ENCODE data around the gene VPS41.

Gene VPS41

GRCh38 chr7:38820571-38820970 is 88.4 kb downstream of the VPS41 start:
- Histone ChIP-seq H3K27ac (ENCODE audit: extremely low read depth, low read depth, low read length) (no peak overlapping the region), H3K36me3 (ENCODE audit: control insufficient read depth in 2 of 2, insufficient read depth in 1 of 2, low read length in 2 of 2) (no peaks in the 10 kb centered on the region), H3K4me3 (ENCODE audit: low read depth, low read length) (no peak overlapping the region), H3K9me3 (ENCODE audit: control insufficient read depth, insufficient read depth, low read depth, low read length) (no peaks in the 10 kb centered on the region), H3K4me1 (ENCODE audit: control insufficient read depth, insufficient read depth, low read length) (no peaks in the 10 kb centered on the region)
- POLR2A ChIA-PET = no interaction called here
- no peak for TF ChIP-seq ZNF791 (tag by site-specific recombination; IDR thresholded peaks at IDR 0.05)
- no peak for TF ChIP-seq ZBTB48 (tag by site-specific recombination; IDR thresholded peaks at IDR 0.05)
- TF ChIP-seq ZBTB6 (tag by site-specific recombination; IDR thresholded peaks at IDR 0.05) = no peak
- TF ChIP-seq ZNF830 (tag by site-specific recombination; IDR thresholded peaks at IDR 0.05; ENCODE audit: low read depth) = no peak
- no peak for TF ChIP-seq BCL11A (tag by site-specific recombination; IDR thresholded peaks at IDR 0.05; ENCODE audit: low read depth)
- TF ChIP-seq, protein P1, sequence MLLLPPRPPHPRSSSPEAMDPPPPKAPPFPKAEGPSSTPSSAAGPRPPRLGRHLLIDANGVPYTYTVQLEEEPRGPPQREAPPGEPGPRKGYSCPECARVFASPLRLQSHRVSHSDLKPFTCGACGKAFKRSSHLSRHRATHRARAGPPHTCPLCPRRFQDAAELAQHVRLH (tag by site-specific recombination; IDR thresholded peaks at IDR 0.05) = no peak
- no peak for TF ChIP-seq ZSCAN16 (tag by site-specific recombination; IDR thresholded peaks at IDR 0.05)
- TF ChIP-seq PRDM1 (tag by site-specific recombination; IDR thresholded peaks at IDR 0.05) = no peak
- no peak for TF ChIP-seq ZNF19 (tag by site-specific recombination; IDR thresholded peaks at IDR 0.05; ENCODE audit: low read depth)
- TF ChIP-seq ZNF112 (tag by site-specific recombination; IDR thresholded peaks at IDR 0.05) = no peak
- TF ChIP-seq ZNF76 (tag by site-specific recombination; IDR thresholded peaks at IDR 0.05; ENCODE audit: borderline replicate concordance, low read depth) = no peak
- TF ChIP-seq SETDB1 (IDR thresholded peaks at IDR 0.05; ENCODE audit: insufficient read length, low read length) = no peak
- no peak for TF ChIP-seq ZNF521 (tag by site-specific recombination; IDR thresholded peaks at IDR 0.05)
- TF ChIP-seq SALL2 (tag by site-specific recombination; IDR thresholded peaks at IDR 0.05; ENCODE audit: borderline replicate concordance) = no peak
- TF ChIP-seq ZNF473 (tag by site-specific recombination; IDR thresholded peaks at IDR 0.05) = no peak
- TF ChIP-seq ZNF121 (tag by site-specific recombination; IDR thresholded peaks at IDR 0.05) = no peak
- TF ChIP-seq ZNF600 (tag by site-specific recombination; IDR thresholded peaks at IDR 0.05) = no peak
- TF ChIP-seq ZNF266 (tag by site-specific recombination; IDR thresholded peaks at IDR 0.05; ENCODE audit: low read depth) = no peak
- CTCF ChIA-PET = interaction anchor here (1.0 kb wide), 1 partner anchor 420 kb away, joined by 3 read pairs; no protein-coding TSS in a partner anchor

DNA sequence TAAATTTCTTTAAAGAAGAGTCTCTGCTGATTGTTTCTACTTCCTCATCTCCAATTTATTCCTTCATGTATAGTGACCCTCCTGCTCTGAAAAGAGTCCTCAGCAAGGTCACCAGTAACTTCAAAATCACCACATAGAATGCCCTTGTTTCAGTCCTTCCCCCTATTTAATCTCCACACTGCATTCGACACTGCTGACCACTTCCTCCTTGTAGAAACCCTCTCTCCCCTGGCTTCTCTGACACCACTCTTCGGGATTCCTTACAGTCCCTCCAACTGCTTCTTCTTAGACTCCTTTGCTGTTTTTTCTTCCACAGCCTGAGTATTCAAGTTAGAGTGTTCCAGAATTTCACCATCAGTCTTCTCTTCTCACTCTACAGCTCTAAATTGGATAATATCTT is 89.5 kb downstream of the VPS41 start:
- TF ChIP-seq ZNF843 (tag by site-specific recombination; IDR thresholded peaks at IDR 0.05) (no peak), ZNF202 (tag by site-specific recombination; IDR thresholded peaks at IDR 0.05; ENCODE audit: borderline replicate concordance) (no peak)
- Histone ChIP-seq H3K4me1 (ENCODE audit: control insufficient read depth, insufficient read depth, low read length) (no peaks in the 10 kb centered on the region), H3K36me3 (ENCODE audit: control insufficient read depth in 2 of 2, insufficient read depth in 1 of 2, low read length in 2 of 2) (no peaks in the 10 kb centered on the region), H3K27ac (ENCODE audit: extremely low read depth, low read depth, low read length) (no peak overlapping the region), H3K9me3 (ENCODE audit: control insufficient read depth, insufficient read depth, low read depth, low read length) (no peaks in the 10 kb centered on the region), H3K4me3 (ENCODE audit: low read depth, low read length) (no peak overlapping the region)
- CTCF ChIA-PET = no interaction called here
- POLR2A ChIA-PET = no interaction called here

DNA sequence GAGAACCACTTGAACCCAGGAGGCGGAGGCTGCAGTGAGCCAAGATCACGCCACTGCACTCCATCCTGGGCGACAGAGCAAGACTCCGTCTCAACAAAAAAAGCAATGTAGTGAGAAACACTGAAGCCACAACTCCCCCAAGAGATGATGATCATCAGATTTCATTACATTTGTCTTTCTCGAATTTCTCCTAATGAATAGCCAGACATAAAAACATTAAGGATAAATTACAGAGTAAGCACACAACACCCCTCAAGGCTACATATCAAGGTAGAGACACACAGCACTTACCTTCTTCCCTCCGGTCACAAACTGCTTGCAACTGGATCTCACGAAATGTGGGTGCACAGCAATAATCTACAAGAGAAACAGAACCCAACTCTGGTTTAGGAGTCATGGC is 91.5 kb downstream of the VPS41 start:
- ChIA-PET POLR2A (no interaction called here), CTCF (interaction anchor here (0.6 to 1.2 kb wide), 2 partner anchors 21 to 637 kb away, joined by 3 to 5 read pairs; no protein-coding TSS in a partner anchor)
- Histone ChIP-seq H3K36me3 (ENCODE audit: control insufficient read depth in 2 of 2, insufficient read depth in 1 of 2, low read length in 2 of 2) (no peaks in the 10 kb centered on the region), H3K9me3 (ENCODE audit: control insufficient read depth, insufficient read depth, low read depth, low read length) (no peaks in the 10 kb centered on the region), H3K4me3 (ENCODE audit: low read depth, low read length) (no peak overlapping the region), H3K4me1 (ENCODE audit: control insufficient read depth, insufficient read depth, low read length) (no peaks in the 10 kb centered on the region), H3K27ac (ENCODE audit: extremely low read depth, low read depth, low read length) (no peak overlapping the region)
- TF ChIP-seq ZNF626 (tag by site-specific recombination; IDR thresholded peaks at IDR 0.05) (no peak), ZNF521 (tag by site-specific recombination; IDR thresholded peaks at IDR 0.05) (no peak), YY2 (tag by site-specific recombination; IDR thresholded peaks at IDR 0.05) (no peak), ZNF266 (tag by site-specific recombination; IDR thresholded peaks at IDR 0.05; ENCODE audit: low read depth) (no peak), ZNF394 (tag by site-specific recombination; IDR thresholded peaks at IDR 0.05; ENCODE audit: borderline replicate concordance) (no peak), ZSCAN4 (tag by site-specific recombination; IDR thresholded peaks at IDR 0.05) (no peak), ZNF248 (tag by site-specific recombination; IDR thresholded peaks at IDR 0.05) (no peak), ZNF704 (tag by site-specific recombination; IDR thresholded peaks at IDR 0.05) (no peak)
- TF ChIP-seq, protein P2, sequence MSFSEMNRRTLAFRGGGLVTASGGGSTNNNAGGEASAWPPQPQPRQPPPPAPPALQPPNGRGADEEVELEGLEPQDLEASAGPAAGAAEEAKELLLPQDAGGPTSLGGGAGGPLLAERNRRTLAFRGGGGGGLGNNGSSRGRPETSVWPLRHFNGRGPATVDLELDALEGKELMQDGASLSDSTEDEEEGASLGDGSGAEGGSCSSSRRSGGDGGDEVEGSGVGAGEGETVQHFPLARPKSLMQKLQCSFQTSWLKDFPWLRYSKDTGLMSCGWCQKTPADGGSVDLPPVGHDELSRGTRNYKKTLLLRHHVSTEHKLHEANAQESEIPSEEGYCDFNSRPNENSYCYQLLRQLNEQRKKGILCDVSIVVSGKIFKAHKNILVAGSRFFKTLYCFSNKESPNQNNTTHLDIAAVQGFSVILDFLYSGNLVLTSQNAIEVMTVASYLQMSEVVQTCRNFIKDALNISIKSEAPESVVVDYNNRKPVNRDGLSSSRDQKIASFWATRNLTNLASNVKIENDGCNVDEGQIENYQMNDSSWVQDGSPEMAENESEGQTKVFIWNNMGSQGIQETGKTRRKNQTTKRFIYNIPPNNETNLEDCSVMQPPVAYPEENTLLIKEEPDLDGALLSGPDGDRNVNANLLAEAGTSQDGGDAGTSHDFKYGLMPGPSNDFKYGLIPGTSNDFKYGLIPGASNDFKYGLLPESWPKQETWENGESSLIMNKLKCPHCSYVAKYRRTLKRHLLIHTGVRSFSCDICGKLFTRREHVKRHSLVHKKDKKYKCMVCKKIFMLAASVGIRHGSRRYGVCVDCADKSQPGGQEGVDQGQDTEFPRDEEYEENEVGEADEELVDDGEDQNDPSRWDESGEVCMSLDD (tag by site-specific recombination; IDR thresholded peaks at IDR 0.05) = no peak

Measured in HEK293 (cell line).